MM.1S (cell line): ENCODE measurements around the gene UBASH3A.

Experiments used
- DNase-seq: peaks from one replicate; pipeline ENCODE4 v3.0.0-alpha.2; 2015
- H2AFZ ChIP-seq: fragments of 300-600 bp; sonication (generic); 2 replicates; pipeline ENCODE4 v1.6.0; 2016; ENCODE audit warnings: antibody characterized with exemption, low read length
- H3F3A ChIP-seq: fragments of 300-600 bp; sonication (generic); 2 replicates; pipeline ENCODE4 v1.6.1; 2016; ENCODE audit warnings: mild to moderate bottlenecking, antibody characterized with exemption, low read length, moderate library complexity, mixed read lengths; ENCODE audit not compliant: insufficient read depth
- H3K27ac ChIP-seq: fragments of 300-600 bp; sonication (generic); 2 replicates; pipeline ENCODE4 v1.5.1; 2016; ENCODE audit warnings: mild to moderate bottlenecking, low read length
- H3K27me3 ChIP-seq: fragments of 300-600 bp; sonication (generic); replicated peaks from 2 replicates; pipeline ENCODE4 v1.6.0; 2016; ENCODE audit warnings: low read length; ENCODE audit not compliant: insufficient read depth
- H3K36me3 ChIP-seq: fragments of 300-600 bp; sonication (generic); replicated peaks from 2 replicates; pipeline ENCODE4 v1.6.1; 2016; ENCODE audit warnings: mild to moderate bottlenecking, low read length, mixed read lengths; ENCODE audit not compliant: insufficient read depth
- H3K4me1 ChIP-seq: fragments of 300-600 bp; sonication (generic); 2 replicates; pipeline ENCODE4 v1.6.1; 2016; ENCODE audit warnings: low read length, mixed read lengths
- H3K4me2 ChIP-seq: fragments of 300-600 bp; sonication (generic); 2 replicates; pipeline ENCODE4 v1.6.0; 2016; ENCODE audit warnings: low read depth, low read length
- H3K4me3 ChIP-seq: fragments of 300-600 bp; sonication (generic); 2 replicates; pipeline ENCODE4 v1.5.1; 2016; ENCODE audit warnings: low read length, mixed read lengths
- H3K79me2 ChIP-seq: fragments of 300-600 bp; sonication (generic); 2 replicates; pipeline ENCODE4 v1.6.1; 2016; ENCODE audit warnings: mixed run types, low read length, mixed read lengths
- H3K9ac ChIP-seq: fragments of 300-600 bp; sonication (generic); 2 replicates; pipeline ENCODE4 v1.6.1; 2016; ENCODE audit warnings: low read length, mixed read lengths
- H3K9me2 ChIP-seq: fragments of 300-600 bp; sonication (generic); replicated peaks from 2 replicates; pipeline ENCODE4 v1.6.1; 2016; ENCODE audit warnings: mild to moderate bottlenecking, low read length, mixed read lengths; ENCODE audit not compliant: insufficient read depth
- H3K9me3 ChIP-seq: fragments of 300-600 bp; sonication (generic); replicated peaks from 2 replicates; pipeline ENCODE4 v1.6.1; 2016; ENCODE audit warnings: mild to moderate bottlenecking, low read length, mixed read lengths; ENCODE audit not compliant: insufficient read depth
- H4K20me1 ChIP-seq: fragments of 300-600 bp; sonication (generic); 2 replicates; pipeline ENCODE4 v1.6.1; 2016; ENCODE audit warnings: mild to moderate bottlenecking, low read length, moderate library complexity, mixed read lengths; ENCODE audit not compliant: insufficient read depth
- EZH2 ChIP-seq: fragments of 300-600 bp; sonication (generic); optimal IDR thresholded peaks from 2 replicates; pipeline ENCODE3; 2017; ENCODE audit warnings: low read depth, mild to moderate bottlenecking, antibody characterized with exemption, low read length, mixed read lengths
- EZH2phosphoT487 ChIP-seq: fragments of 300-600 bp; sonication (generic); IDR thresholded peaks from 2 replicates; pipeline ENCODE4 v1.6.1; 2018; ENCODE audit warnings: antibody characterized with exemption, low read length
- TF ChIP-seq, protein P1 (sequence below): fragments of 300-600 bp; sonication (generic); IDR thresholded peaks from 2 replicates; pipeline ENCODE4 v1.5.1; 2016; ENCODE audit warnings: antibody characterized with exemption, low read length, mixed read lengths

UBASH3A gene

DNA sequence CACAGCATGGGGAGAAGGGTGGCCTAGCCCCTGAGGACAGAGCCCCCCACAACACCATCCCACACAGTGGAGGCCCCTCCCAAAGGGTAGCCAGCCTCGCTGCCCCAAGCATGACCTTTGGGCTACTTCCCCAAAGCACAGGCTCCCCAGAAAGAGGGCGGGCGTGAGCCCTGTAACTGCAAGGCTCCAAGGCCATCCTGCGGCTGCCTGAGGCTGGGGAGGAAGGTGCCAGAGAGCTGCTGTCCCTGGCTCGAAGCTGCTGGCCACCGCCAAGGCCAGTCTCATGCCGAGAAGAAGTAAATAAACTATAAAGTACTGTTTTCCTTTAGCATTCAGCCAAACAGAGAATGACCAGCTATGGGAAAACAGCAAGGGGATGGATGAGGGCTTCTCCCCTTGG, 27.5 kb downstream of the UBASH3A start:
- Histone ChIP-seq H3K4me1 (no peaks in the 10 kb centered on the region), H3K27me3 (peaks cover 100% of the 10 kb centered on the region), H4K20me1 (no peaks in the 10 kb centered on the region), H3K9me3 (no peaks in the 10 kb centered on the region), H2AFZ (no peak overlapping the region), H3K9me2 (no peaks in the 10 kb centered on the region), H3K9ac (no peak overlapping the region), H3F3A (no peaks in the 10 kb centered on the region), H3K79me2 (no peaks in the 10 kb centered on the region), H3K4me2 (no peak overlapping the region), H3K27ac (no peak overlapping the region), H3K4me3 (no peak overlapping the region), H3K36me3 (no peaks in the 10 kb centered on the region)
- DNase-seq, result no peak
- TF ChIP-seq EZH2 (no peak), EZH2phosphoT487 (no peak)
- TF ChIP-seq, protein P1, sequence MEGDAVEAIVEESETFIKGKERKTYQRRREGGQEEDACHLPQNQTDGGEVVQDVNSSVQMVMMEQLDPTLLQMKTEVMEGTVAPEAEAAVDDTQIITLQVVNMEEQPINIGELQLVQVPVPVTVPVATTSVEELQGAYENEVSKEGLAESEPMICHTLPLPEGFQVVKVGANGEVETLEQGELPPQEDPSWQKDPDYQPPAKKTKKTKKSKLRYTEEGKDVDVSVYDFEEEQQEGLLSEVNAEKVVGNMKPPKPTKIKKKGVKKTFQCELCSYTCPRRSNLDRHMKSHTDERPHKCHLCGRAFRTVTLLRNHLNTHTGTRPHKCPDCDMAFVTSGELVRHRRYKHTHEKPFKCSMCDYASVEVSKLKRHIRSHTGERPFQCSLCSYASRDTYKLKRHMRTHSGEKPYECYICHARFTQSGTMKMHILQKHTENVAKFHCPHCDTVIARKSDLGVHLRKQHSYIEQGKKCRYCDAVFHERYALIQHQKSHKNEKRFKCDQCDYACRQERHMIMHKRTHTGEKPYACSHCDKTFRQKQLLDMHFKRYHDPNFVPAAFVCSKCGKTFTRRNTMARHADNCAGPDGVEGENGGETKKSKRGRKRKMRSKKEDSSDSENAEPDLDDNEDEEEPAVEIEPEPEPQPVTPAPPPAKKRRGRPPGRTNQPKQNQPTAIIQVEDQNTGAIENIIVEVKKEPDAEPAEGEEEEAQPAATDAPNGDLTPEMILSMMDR, result no peak

DNA sequence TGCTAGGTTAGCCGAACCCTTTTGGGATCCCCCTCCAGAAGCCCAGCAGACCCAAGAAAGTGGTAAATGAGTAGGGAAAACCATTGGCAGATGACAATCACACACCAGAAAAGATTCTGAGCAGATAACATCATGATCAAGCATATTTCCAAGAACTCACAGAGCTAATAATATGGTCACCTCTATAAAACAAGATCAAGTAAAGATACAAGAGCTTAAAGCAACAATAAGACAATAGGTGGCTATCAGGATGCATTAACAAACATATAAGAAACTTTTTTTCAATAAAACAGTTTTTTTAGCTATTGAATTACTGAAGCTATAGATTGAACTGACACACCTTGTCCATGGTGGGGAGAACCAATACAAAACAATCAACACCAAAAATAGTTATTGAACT, 29.0 kb downstream of the UBASH3A start:
- no peak for TF ChIP-seq EZH2
- TF ChIP-seq EZH2phosphoT487, result no peak
- TF ChIP-seq, protein P1, result no peak

GRCh38 chr21:42433946-42434551, 30.3 kb downstream of the UBASH3A start:
- no peaks in the 10 kb centered on the region for H3K9me3 ChIP-seq
- no peaks in the 10 kb centered on the region for H3F3A ChIP-seq
- peaks cover 100% of the 10 kb centered on the region for H3K27me3 ChIP-seq
- H2AFZ ChIP-seq, result no peak overlapping the region
- H3K9ac ChIP-seq, result no peak overlapping the region
- H3K4me3 ChIP-seq, result no peak overlapping the region
- H4K20me1 ChIP-seq, result no peaks in the 10 kb centered on the region
- TF ChIP-seq EZH2 (no peak), EZH2phosphoT487 (no peak)
- TF ChIP-seq, protein P1, result no peak
- no peaks in the 10 kb centered on the region for H3K9me2 ChIP-seq
- no peaks in the 10 kb centered on the region for H3K79me2 ChIP-seq
- no peak overlapping the region for H3K27ac ChIP-seq
- H3K4me1 ChIP-seq, result no peaks in the 10 kb centered on the region
- H3K36me3 ChIP-seq, result no peaks in the 10 kb centered on the region
- no peak overlapping the region for H3K4me2 ChIP-seq
- DNase-seq, result no peak

More for the DNA sequence above, 29.0 kb downstream of the UBASH3A start:
- Histone ChIP-seq H3K9me3 (no peaks in the 10 kb centered on the region), H3K9me2 (no peaks in the 10 kb centered on the region), H3K36me3 (no peaks in the 10 kb centered on the region), H3F3A (no peaks in the 10 kb centered on the region), H2AFZ (no peak overlapping the region), H3K9ac (no peak overlapping the region), H3K27me3 (peaks cover 100% of the 10 kb centered on the region), H3K27ac (no peak overlapping the region), H4K20me1 (no peaks in the 10 kb centered on the region), H3K4me2 (no peak overlapping the region), H3K79me2 (no peaks in the 10 kb centered on the region), H3K4me3 (no peak overlapping the region), H3K4me1 (no peaks in the 10 kb centered on the region)
- DNase-seq, result no peak
